PC-3 (cell line): ENCODE data around the gene PPTC7.

Experiments used
- CTCF ChIP-seq: fragments of 300-600 bp; sonication (generic); conservative IDR thresholded peaks from 2 replicates; pipeline ENCODE4 v1.5.1; 2017; ENCODE audit warnings: antibody characterized with exemption, low read depth, mild to moderate bottlenecking, low read length
- EZH2phosphoT487 ChIP-seq: fragments of 300-600 bp; sonication (generic); IDR thresholded peaks from 2 replicates; pipeline ENCODE4 v1.6.1; 2018; ENCODE audit warnings: mild to moderate bottlenecking, antibody characterized with exemption, low read length, borderline replicate concordance

- no peak for TF ChIP-seq CTCF
- no peak for TF ChIP-seq EZH2phosphoT487
Measured at GRCh38 chr12:110540048-110540447, 43.1 kb downstream of the PPTC7 start.
